D721Med (cell line): Measurements from ENCODE around the gene DIP2B.

Source experiments
- DNase-seq: peaks from one replicate; pipeline ENCODE4 v3.0.0; 2011; ENCODE audit warnings: low spot score; ENCODE audit not compliant: insufficient read length
- FAIRE-seq: peaks from 2 replicates; lab custom pipeline; 2011; peaks lifted over from hg19 to GRCh38; lab: Jason Lieb, UNC
- TF ChIP-seq, protein P1 (sequence below): IDR thresholded peaks from 2 replicates; pipeline ENCODE4 v1.5.1; 2012; ENCODE audit warnings: mild to moderate bottlenecking, control low read depth; ENCODE audit not compliant: insufficient read depth; ENCODE audit errors: missing control alignments

DIP2B gene

GRCh38 chr12:50590869-50591268 lies 86.1 kb downstream of the DIP2B start:
- FAIRE-seq (no peak), DNase-seq (no peak)
- TF ChIP-seq, protein P1, sequence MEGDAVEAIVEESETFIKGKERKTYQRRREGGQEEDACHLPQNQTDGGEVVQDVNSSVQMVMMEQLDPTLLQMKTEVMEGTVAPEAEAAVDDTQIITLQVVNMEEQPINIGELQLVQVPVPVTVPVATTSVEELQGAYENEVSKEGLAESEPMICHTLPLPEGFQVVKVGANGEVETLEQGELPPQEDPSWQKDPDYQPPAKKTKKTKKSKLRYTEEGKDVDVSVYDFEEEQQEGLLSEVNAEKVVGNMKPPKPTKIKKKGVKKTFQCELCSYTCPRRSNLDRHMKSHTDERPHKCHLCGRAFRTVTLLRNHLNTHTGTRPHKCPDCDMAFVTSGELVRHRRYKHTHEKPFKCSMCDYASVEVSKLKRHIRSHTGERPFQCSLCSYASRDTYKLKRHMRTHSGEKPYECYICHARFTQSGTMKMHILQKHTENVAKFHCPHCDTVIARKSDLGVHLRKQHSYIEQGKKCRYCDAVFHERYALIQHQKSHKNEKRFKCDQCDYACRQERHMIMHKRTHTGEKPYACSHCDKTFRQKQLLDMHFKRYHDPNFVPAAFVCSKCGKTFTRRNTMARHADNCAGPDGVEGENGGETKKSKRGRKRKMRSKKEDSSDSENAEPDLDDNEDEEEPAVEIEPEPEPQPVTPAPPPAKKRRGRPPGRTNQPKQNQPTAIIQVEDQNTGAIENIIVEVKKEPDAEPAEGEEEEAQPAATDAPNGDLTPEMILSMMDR, result no peak

DNA sequence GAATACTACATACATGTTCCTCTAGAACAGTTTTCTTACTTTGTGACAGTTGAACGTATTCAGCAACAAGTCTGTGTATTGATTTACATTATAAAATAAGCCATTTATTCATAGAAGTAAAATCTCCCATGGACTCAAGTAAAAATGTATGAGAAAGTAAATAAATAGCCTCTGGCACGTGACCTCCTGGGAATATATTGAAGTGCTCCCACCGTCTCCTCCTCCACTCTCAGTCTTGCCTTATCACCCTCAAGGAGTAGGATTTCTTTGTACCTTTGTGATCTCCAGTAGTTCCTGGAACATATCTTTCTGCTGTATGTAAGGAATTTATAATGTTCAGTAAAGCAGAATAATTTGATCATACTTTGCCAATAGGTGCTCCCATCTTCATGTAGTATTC lies 90.9 kb downstream of the DIP2B start:
- FAIRE-seq (no peak), DNase-seq (no peak)
- TF ChIP-seq, protein P1, result no peak

- no peak for DNase-seq
- TF ChIP-seq, protein P1, result no peak
- FAIRE-seq, result no peak
These were observed 92.7 kb downstream of the DIP2B start for GRCh38 chr12:50597200-50598195.

- DNase-seq (no peak), FAIRE-seq (no peak)
- TF ChIP-seq, protein P1, result no peak
These were observed 93.6 kb downstream of the DIP2B start for GRCh38 chr12:50598321-50598862.

DNA sequence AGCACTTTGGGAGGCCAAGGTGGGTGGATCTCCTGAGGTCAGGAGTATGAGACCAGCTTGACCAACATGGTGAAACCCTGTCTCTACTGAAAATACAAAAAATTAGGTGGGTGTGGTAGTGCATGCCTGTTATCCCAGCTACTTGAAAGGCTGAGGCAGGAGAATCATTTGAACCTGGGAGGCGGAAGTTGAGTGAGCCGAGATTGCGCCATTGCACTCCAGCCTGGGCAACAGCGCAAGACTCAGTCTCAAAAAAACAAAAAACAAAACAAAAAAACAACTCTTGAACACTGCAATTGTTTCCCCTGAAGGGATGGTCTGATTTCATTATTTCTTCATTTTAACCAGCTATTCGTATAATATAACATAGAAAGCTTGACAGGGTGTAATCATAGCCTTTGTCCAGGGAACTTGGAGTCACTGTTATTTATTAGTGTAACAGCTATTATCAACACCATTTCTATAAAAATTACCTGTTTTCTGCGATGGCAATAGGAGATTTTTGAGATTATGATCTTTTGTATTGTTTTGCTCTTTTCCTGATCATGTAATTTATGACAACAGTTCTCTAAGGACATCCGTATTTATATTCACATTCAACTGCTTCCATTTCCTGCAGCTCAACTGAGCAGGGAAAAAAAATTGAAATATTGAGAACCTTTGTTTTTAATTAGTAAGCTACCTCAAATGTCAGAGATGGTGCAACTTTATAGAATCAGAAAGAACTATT lies 94.7 kb downstream of the DIP2B start:
- DNase-seq (no peak), FAIRE-seq (no peak)
- TF ChIP-seq, protein P1, result no peak

- DNase-seq, result no peak
- TF ChIP-seq, protein P1, result no peak
- no peak for FAIRE-seq
These were observed 95.6 kb downstream of the DIP2B start for GRCh38 chr12:50600364-50600763.
